WTC11 (cell line): Measurements from ENCODE around the gene NME2. TPM values are rescaled to one million over a fixed set of nuclear protein-coding genes. Genes with fewer than 3 reads are reported as not detected.
A peak's percentile ranks its signal among the peaks of the same experiment; 100 is the strongest.

Experiments used
- ATAC-seq: fragments of 200-7000 bp; cut with Tn5 transposase; 2 replicates; pipeline ENCODE4 v1.10.0; 2021; ENCODE audit warnings: mild to moderate bottlenecking, moderate library complexity
- CTCF ChIA-PET: fragments of 300-600 bp; sonication (Branson Sonifier 250); formaldehyde crosslinking; loops from one replicate; lab custom pipeline; 2021; ENCODE audit warnings: antibody characterized with exemption; lab: Charles Lee
- POLR2A ChIA-PET: fragments of 350-600 bp; sonication (Branson Sonifier 250); formaldehyde crosslinking; loops from one replicate; lab custom pipeline; 2021; ENCODE audit warnings: antibody characterized with exemption; lab: Charles Lee
- DNase-seq: peaks from one replicate; pipeline ENCODE4 v3.0.0; 2021; ENCODE audit warnings: low spot score
- H3K27ac Mint-ChIP-seq: 2 replicates; pipeline ENCODE4 v1.8.0; 2021; ENCODE audit warnings: mixed read lengths
- H3K27me3 Mint-ChIP-seq: 2 replicates; pipeline ENCODE4 v1.8.0; 2021; ENCODE audit warnings: low read depth, mild to moderate bottlenecking, moderate library complexity, mixed read lengths
- H3K36me3 Mint-ChIP-seq: 2 replicates; pipeline ENCODE4 v1.8.0; 2021; ENCODE audit warnings: mixed read lengths
- H3K4me1 Mint-ChIP-seq: 2 replicates; pipeline ENCODE4 v1.8.0; 2022; ENCODE audit warnings: mixed read lengths
- H3K4me3 Mint-ChIP-seq: 2 replicates; pipeline ENCODE4 v1.8.0; 2021; ENCODE audit warnings: mild to moderate bottlenecking, moderate library complexity, mixed read lengths
- H3K9me3 Mint-ChIP-seq: 2 replicates; pipeline ENCODE4 v1.8.0; 2021; ENCODE audit warnings: mixed read lengths
- ATF3 ChIP-seq: sonication (generic); formaldehyde crosslinking; conservative IDR thresholded peaks from 2 replicates; pipeline ENCODE4 v1.8.1; 2022; ENCODE audit warnings: mild to moderate bottlenecking, missing genetic modification reagents
- ELF4 ChIP-seq: sonication (generic); formaldehyde crosslinking; IDR thresholded peaks from 2 replicates; pipeline ENCODE4 v1.8.1; 2022; ENCODE audit warnings: low read depth, mild to moderate bottlenecking, moderate library complexity, missing genetic modification reagents
- FOXJ3 ChIP-seq: sonication (generic); formaldehyde crosslinking; IDR thresholded peaks from 2 replicates; pipeline ENCODE4 v1.9.0; 2021; ENCODE audit warnings: missing genetic modification reagents, mild to moderate bottlenecking, borderline replicate concordance
- FOXP1 ChIP-seq: sonication (generic); formaldehyde crosslinking; IDR thresholded peaks from 2 replicates; pipeline ENCODE4 v1.8.0; 2022; ENCODE audit warnings: missing genetic modification reagents, mild to moderate bottlenecking, moderate library complexity, borderline replicate concordance
- FOXP4 ChIP-seq: sonication (generic); formaldehyde crosslinking; IDR thresholded peaks from 2 replicates; pipeline ENCODE4 v1.8.0; 2022; ENCODE audit warnings: mild to moderate bottlenecking, missing genetic modification reagents
- GRHL2 ChIP-seq: fragments of 250-450 bp; sonication (Bioruptor Pico); IDR thresholded peaks from 2 replicates; pipeline ENCODE4 v1.8.0; 2022; ENCODE audit warnings: mild to moderate bottlenecking, moderate library complexity; ENCODE audit not compliant: insufficient replicate concordance, severe bottlenecking
- HMGXB4 ChIP-seq: sonication (generic); formaldehyde crosslinking; IDR thresholded peaks from 2 replicates; pipeline ENCODE4 v1.8.1; 2023; ENCODE audit warnings: mild to moderate bottlenecking, moderate library complexity, missing genetic modification reagents
- JUN ChIP-seq: sonication (generic); formaldehyde crosslinking; IDR thresholded peaks from 2 replicates; pipeline ENCODE4 v1.8.0; 2023; ENCODE audit warnings: mild to moderate bottlenecking, missing genetic modification reagents
- KAT7 ChIP-seq: sonication (generic); formaldehyde crosslinking; IDR thresholded peaks from 2 replicates; pipeline ENCODE4 v1.8.1; 2023; ENCODE audit warnings: missing genetic modification reagents, mild to moderate bottlenecking, borderline replicate concordance
- MLX ChIP-seq: sonication (generic); formaldehyde crosslinking; IDR thresholded peaks from 2 replicates; pipeline ENCODE4 v1.8.1; 2023; ENCODE audit warnings: mild to moderate bottlenecking, missing genetic modification reagents, moderate library complexity
- NR1H2 ChIP-seq: sonication (generic); formaldehyde crosslinking; IDR thresholded peaks from 2 replicates; pipeline ENCODE4 v1.9.0; 2021; ENCODE audit warnings: mild to moderate bottlenecking, moderate library complexity, missing genetic modification reagents
- STAT6 ChIP-seq: sonication (generic); formaldehyde crosslinking; conservative IDR thresholded peaks from 2 replicates; pipeline ENCODE4 v1.8.1; 2023; ENCODE audit warnings: mild to moderate bottlenecking, low read depth, missing genetic modification reagents, moderate library complexity
- TEAD1 ChIP-seq: sonication (generic); formaldehyde crosslinking; IDR thresholded peaks from 2 replicates; pipeline ENCODE4 v1.8.0; 2022; ENCODE audit warnings: mild to moderate bottlenecking, missing genetic modification reagents
- ZBTB43 ChIP-seq: sonication (generic); formaldehyde crosslinking; IDR thresholded peaks from 2 replicates; pipeline ENCODE4 v1.8.1; 2023; ENCODE audit warnings: mild to moderate bottlenecking, missing genetic modification reagents
- total RNA-seq: library from RNA; stranded (reverse); gene quantifications from 3 replicates; pipeline ENCODE4 v1.2.3, GENCODE V29; 2021
- TF ChIP-seq, protein P1 (sequence below): sonication (generic); formaldehyde crosslinking; IDR thresholded peaks from 2 replicates; pipeline ENCODE4 v1.8.1; 2022; ENCODE audit warnings: mild to moderate bottlenecking, missing genetic modification reagents, moderate library complexity, borderline replicate concordance
- TF ChIP-seq, protein P2 (sequence below): fragments of 250-450 bp; sonication (Bioruptor Pico); IDR thresholded peaks from 2 replicates; pipeline ENCODE4 v2.1.2; 2022; ENCODE audit warnings: mild to moderate bottlenecking, moderate library complexity
- TF ChIP-seq, protein P3 (sequence below): sonication (generic); formaldehyde crosslinking; IDR thresholded peaks from 2 replicates; pipeline ENCODE4 v1.8.0; 2022; ENCODE audit warnings: mild to moderate bottlenecking, missing genetic modification reagents
- TF ChIP-seq, protein P4 (sequence below): sonication (generic); formaldehyde crosslinking; IDR thresholded peaks from 2 replicates; pipeline ENCODE4 v1.8.1; 2022; ENCODE audit warnings: low read depth, missing genetic modification reagents, borderline replicate concordance
- TF ChIP-seq, protein P5 (sequence below): sonication (generic); formaldehyde crosslinking; IDR thresholded peaks from 2 replicates; pipeline ENCODE4 v1.8.1; 2022; ENCODE audit warnings: missing genetic modification reagents, borderline replicate concordance

The NME2 gene
- total RNA-seq, 1 experiment from 2014 or later: 746 TPM

DNA sequence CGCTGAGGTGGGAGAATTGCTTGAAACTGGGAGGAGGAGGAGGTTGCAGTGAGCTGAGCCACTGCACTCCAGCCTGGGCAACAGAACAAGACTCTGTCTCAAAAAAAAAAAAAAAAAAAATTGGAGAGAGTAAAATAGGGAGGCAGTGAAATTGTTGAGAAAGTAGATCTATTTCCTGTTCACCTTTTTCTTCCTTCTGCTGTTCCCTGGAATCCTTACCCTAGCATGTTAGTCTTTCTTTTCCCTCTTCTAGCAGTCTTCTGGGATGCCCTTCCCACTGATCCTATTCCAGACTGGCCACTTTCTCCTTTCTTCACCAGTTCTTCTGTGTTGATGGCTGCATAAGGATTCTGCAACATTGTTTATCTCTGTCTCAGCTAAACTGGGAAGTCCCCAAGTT lies 3.1 kb downstream of the NME2 start:
- no peak for TF ChIP-seq JUN (CRISPR knock-in tag)
- no peak for TF ChIP-seq KAT7 (CRISPR knock-in tag)
- no peak for TF ChIP-seq STAT6 (CRISPR knock-in tag)
- TF ChIP-seq, protein P1, sequence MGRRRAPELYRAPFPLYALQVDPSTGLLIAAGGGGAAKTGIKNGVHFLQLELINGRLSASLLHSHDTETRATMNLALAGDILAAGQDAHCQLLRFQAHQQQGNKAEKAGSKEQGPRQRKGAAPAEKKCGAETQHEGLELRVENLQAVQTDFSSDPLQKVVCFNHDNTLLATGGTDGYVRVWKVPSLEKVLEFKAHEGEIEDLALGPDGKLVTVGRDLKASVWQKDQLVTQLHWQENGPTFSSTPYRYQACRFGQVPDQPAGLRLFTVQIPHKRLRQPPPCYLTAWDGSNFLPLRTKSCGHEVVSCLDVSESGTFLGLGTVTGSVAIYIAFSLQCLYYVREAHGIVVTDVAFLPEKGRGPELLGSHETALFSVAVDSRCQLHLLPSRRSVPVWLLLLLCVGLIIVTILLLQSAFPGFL (CRISPR knock-in tag): no peak
- TF ChIP-seq FOXJ3 (CRISPR knock-in tag): no peak
- TF ChIP-seq ATF3: no peak
- TF ChIP-seq TEAD1 (CRISPR knock-in tag): no peak
- TF ChIP-seq FOXP1: no peak
- TF ChIP-seq, protein P2, sequence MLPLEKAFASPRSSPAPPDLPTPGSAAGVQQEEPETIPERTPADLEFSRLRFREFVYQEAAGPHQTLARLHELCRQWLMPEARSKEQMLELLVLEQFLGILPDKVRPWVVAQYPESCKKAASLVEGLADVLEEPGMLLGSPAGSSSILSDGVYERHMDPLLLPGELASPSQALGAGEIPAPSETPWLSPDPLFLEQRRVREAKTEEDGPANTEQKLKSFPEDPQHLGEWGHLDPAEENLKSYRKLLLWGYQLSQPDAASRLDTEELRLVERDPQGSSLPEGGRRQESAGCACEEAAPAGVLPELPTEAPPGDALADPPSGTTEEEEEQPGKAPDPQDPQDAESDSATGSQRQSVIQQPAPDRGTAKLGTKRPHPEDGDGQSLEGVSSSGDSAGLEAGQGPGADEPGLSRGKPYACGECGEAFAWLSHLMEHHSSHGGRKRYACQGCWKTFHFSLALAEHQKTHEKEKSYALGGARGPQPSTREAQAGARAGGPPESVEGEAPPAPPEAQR (CRISPR knock-in tag): no peak
- no peak for TF ChIP-seq NR1H2 (CRISPR knock-in tag)
- TF ChIP-seq, protein P3, sequence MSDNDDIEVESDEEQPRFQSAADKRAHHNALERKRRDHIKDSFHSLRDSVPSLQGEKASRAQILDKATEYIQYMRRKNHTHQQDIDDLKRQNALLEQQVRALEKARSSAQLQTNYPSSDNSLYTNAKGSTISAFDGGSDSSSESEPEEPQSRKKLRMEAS (CRISPR knock-in tag): no peak
- no peak for TF ChIP-seq ELF4 (CRISPR knock-in tag)
- no peak for TF ChIP-seq HMGXB4 (CRISPR knock-in tag)
- no peak for TF ChIP-seq GRHL2 (CRISPR knock-in tag)
- DNase-seq (no peak), ATAC-seq (no peak)
- H3K4me3 Mint-ChIP-seq: no peak overlapping the region
- ChIA-PET POLR2A (no interaction called here), CTCF (no interaction called here)
- H3K9me3 Mint-ChIP-seq: no peaks in the 10 kb centered on the region
- peak overlapping the region; percentile 68; the same call in 1 of the 2 replicates for H3K27ac Mint-ChIP-seq
- peaks cover 46% of the 10 kb centered on the region for H3K36me3 Mint-ChIP-seq
- no peaks in the 10 kb centered on the region for H3K27me3 Mint-ChIP-seq
- H3K4me1 Mint-ChIP-seq: peaks cover 16% of the 10 kb centered on the region

DNA sequence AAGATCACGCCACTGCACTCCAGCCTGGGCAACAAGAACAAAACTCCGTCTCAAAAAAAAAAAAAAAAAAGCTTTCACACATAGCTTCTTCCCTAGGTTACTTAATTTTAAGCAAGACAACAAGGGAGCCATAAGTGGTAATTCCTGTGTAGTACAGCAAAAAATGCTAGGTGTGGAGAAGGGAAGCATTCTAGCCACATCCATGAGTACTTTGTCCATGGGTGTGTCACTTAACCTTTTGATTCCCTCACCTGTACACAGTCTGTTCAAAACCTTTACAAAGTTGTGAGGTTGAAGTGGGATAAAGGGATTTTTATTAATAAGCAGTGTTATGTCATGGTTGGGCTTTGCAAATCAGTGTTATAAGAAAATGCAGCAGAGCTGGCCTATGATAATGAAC lies 4.5 kb downstream of the NME2 start:
- Mint-ChIP-seq H3K4me1 (peaks cover 5% of the 10 kb centered on the region), H3K4me3 (no peak overlapping the region), H3K27ac (no peak overlapping the region), H3K9me3 (no peaks in the 10 kb centered on the region), H3K36me3 (peaks cover 46% of the 10 kb centered on the region), H3K27me3 (no peaks in the 10 kb centered on the region)
- DNase-seq (no peak), ATAC-seq (no peak)
- ChIA-PET POLR2A (interaction anchor here (0.6 kb wide), 1 partner anchor 16 kb away, joined by 3 read pairs; no protein-coding TSS in a partner anchor), CTCF (no interaction called here)
- TF ChIP-seq ZBTB43 (CRISPR knock-in tag) (no peak), FOXP4 (CRISPR knock-in tag) (no peak), MLX (CRISPR knock-in tag) (no peak)
- TF ChIP-seq, protein P4, sequence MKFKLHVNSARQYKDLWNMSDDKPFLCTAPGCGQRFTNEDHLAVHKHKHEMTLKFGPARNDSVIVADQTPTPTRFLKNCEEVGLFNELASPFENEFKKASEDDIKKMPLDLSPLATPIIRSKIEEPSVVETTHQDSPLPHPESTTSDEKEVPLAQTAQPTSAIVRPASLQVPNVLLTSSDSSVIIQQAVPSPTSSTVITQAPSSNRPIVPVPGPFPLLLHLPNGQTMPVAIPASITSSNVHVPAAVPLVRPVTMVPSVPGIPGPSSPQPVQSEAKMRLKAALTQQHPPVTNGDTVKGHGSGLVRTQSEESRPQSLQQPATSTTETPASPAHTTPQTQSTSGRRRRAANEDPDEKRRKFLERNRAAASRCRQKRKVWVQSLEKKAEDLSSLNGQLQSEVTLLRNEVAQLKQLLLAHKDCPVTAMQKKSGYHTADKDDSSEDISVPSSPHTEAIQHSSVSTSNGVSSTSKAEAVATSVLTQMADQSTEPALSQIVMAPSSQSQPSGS (CRISPR knock-in tag): no peak
- TF ChIP-seq, protein P5, sequence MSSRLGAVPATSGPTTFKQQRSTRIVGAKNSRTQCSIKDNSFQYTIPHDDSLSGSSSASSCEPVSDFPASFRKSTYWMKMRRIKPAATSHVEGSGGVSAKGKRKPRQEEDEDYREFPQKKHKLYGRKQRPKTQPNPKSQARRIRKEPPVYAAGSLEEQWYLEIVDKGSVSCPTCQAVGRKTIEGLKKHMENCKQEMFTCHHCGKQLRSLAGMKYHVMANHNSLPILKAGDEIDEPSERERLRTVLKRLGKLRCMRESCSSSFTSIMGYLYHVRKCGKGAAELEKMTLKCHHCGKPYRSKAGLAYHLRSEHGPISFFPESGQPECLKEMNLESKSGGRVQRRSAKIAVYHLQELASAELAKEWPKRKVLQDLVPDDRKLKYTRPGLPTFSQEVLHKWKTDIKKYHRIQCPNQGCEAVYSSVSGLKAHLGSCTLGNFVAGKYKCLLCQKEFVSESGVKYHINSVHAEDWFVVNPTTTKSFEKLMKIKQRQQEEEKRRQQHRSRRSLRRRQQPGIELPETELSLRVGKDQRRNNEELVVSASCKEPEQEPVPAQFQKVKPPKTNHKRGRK (CRISPR knock-in tag): no peak
